Measurements from ENCODE around the gene KLF13.

Gene KLF13

DNA sequence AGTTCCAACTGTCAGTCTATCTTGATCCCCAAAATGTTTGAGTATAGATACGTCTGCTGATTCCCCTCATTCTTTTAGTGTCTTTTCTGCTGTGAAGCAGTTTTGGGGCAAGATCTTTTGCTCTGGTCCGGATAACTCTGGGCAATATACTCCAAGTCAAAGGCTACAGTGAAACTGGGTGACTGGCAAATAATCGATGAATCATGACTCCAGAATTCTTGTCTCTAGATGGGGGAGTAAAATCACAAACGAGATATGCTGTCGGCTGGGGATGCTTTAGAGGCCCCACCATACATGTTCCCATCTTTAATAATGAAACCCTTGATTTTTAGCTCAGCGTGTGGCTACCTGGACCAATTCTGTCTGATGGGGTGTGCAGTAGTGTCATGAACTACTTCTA lies 76.5 kb downstream of the KLF13 start:
- no peak for DNase-seq (ENCODE audit: low read depth)
- TF ChIP-seq CTCF (IDR thresholded peaks at IDR 0.05; ENCODE audit: control insufficient read depth, insufficient read depth, low read depth, low read length, missing control alignments) = no peak
- H3K4me3 ChIP-seq (ENCODE audit: control insufficient read depth, low read depth, low read length) = no peak overlapping the region

GRCh38 chr15:31403606-31404005 lies 77.0 kb downstream of the KLF13 start:
- DNase-seq (ENCODE audit: low read depth) = peak; percentile 54
- TF ChIP-seq CTCF (IDR thresholded peaks at IDR 0.05; ENCODE audit: control insufficient read depth, insufficient read depth, low read depth, low read length, missing control alignments) = no peak
- H3K4me3 ChIP-seq (ENCODE audit: control insufficient read depth, low read depth, low read length) = no peak overlapping the region

- H3K4me3 ChIP-seq (ENCODE audit: control insufficient read depth, low read depth, low read length) = no peak overlapping the region
- DNase-seq (ENCODE audit: low read depth) = no peak
- TF ChIP-seq CTCF (IDR thresholded peaks at IDR 0.05; ENCODE audit: control insufficient read depth, insufficient read depth, low read depth, low read length, missing control alignments) = no peak
Observed at GRCh38 chr15:31404345-31404744, 77.7 kb downstream of the KLF13 start.

- H3K4me3 ChIP-seq (ENCODE audit: control insufficient read depth, low read depth, low read length) = no peak overlapping the region
- TF ChIP-seq CTCF (IDR thresholded peaks at IDR 0.05; ENCODE audit: control insufficient read depth, insufficient read depth, low read depth, low read length, missing control alignments) = no peak
- DNase-seq (ENCODE audit: low read depth) = no peak
Observed at GRCh38 chr15:31405200-31405920, 78.7 kb downstream of the KLF13 start.

- no peak for DNase-seq (ENCODE audit: low read depth)
- TF ChIP-seq CTCF (IDR thresholded peaks at IDR 0.05; ENCODE audit: control insufficient read depth, insufficient read depth, low read depth, low read length, missing control alignments) = no peak
- no peak overlapping the region for H3K4me3 ChIP-seq (ENCODE audit: control insufficient read depth, low read depth, low read length)
Observed at GRCh38 chr15:31407376-31407775, 80.7 kb downstream of the KLF13 start.

GRCh38 chr15:31407851-31408250 lies 81.2 kb downstream of the KLF13 start:
- no peak overlapping the region for H3K4me3 ChIP-seq (ENCODE audit: control insufficient read depth, low read depth, low read length)
- no peak for DNase-seq (ENCODE audit: low read depth)
- TF ChIP-seq CTCF (IDR thresholded peaks at IDR 0.05; ENCODE audit: control insufficient read depth, insufficient read depth, low read depth, low read length, missing control alignments) = no peak

All from AG09309 (cell line).